Hepatocyte (in vitro differentiated cells): ENCODE measurements around the gene ZNF445. TPM values are rescaled to one million over a fixed set of nuclear protein-coding genes. Genes with fewer than 3 reads are reported as not detected.
"Not testable (repeated sequence)": the region's sequence is repeated elsewhere in the genome, so short reads cannot be mapped to it uniquely, and the experiment has no call there.

ENCODE experiments used
- DNase-seq: peaks from one replicate; pipeline ENCODE4 v3.0.0-alpha.2; 2016; ENCODE audit warnings: low spot score
- H2AFZ ChIP-seq: fragments of 200-600 bp; sonication (generic); 2 replicates; pipeline ENCODE4 v1.6.0; 2016; ENCODE audit warnings: antibody characterized with exemption, mild to moderate bottlenecking
- H3K27ac ChIP-seq: fragments of 200-600 bp; sonication (generic); 2 replicates; pipeline ENCODE4 v1.5.1; 2016; ENCODE audit warnings: mild to moderate bottlenecking
- H3K27me3 ChIP-seq: fragments of 200-600 bp; sonication (generic); 2 replicates; pipeline ENCODE4 v1.6.1; 2016
- H3K36me3 ChIP-seq: fragments of 200-600 bp; sonication (generic); replicated peaks from 2 replicates; pipeline ENCODE4 v1.5.1; 2016; ENCODE audit warnings: low read depth; ENCODE audit not compliant: insufficient read depth
- H3K4me1 ChIP-seq: fragments of 200-600 bp; sonication (generic); 2 replicates; pipeline ENCODE4 v1.5.1; 2016; ENCODE audit warnings: mild to moderate bottlenecking, moderate library complexity; ENCODE audit not compliant: insufficient read depth
- H3K4me2 ChIP-seq: fragments of 200-600 bp; sonication (generic); 2 replicates; pipeline ENCODE4 v1.6.0; 2016
- H3K4me3 ChIP-seq: fragments of 200-600 bp; sonication (generic); 2 replicates; pipeline ENCODE4 v1.5.1; 2016; ENCODE audit warnings: mild to moderate bottlenecking
- H3K79me2 ChIP-seq: fragments of 200-600 bp; sonication (generic); 2 replicates; pipeline ENCODE4 v1.6.0; 2017; ENCODE audit warnings: mild to moderate bottlenecking
- H3K9me2 ChIP-seq: fragments of 200-600 bp; sonication (generic); replicated peaks from 2 replicates; pipeline ENCODE4 v1.6.0; 2017; ENCODE audit warnings: mild to moderate bottlenecking; ENCODE audit not compliant: insufficient read depth
- H3K9me3 ChIP-seq: fragments of 200-600 bp; sonication (generic); 2 replicates; pipeline ENCODE4 v1.5.1; 2016; ENCODE audit warnings: low read depth, mild to moderate bottlenecking
- H4K20me1 ChIP-seq: fragments of 200-600 bp; sonication (generic); 2 replicates; pipeline ENCODE4 v1.6.0; 2016; ENCODE audit warnings: mild to moderate bottlenecking; ENCODE audit not compliant: insufficient read depth, poor library complexity, severe bottlenecking
- EZH2 ChIP-seq: fragments of 200-600 bp; sonication (generic); IDR thresholded peaks from 2 replicates; pipeline ENCODE4 v1.6.1; 2016; ENCODE audit warnings: antibody characterized with exemption, mild to moderate bottlenecking, borderline replicate concordance
- EZH2phosphoT487 ChIP-seq: fragments of 200-600 bp; sonication (generic); IDR thresholded peaks from one replicate; pipeline ENCODE4 v1.6.1; 2018; ENCODE audit warnings: antibody characterized with exemption, mild to moderate bottlenecking, low read depth, moderate library complexity; ENCODE audit not compliant: unreplicated experiment, severe bottlenecking
- WGBS: methylation state at CpG from one replicate; pipeline ENCODE4 v1.1.6; 2016; ENCODE audit warnings: low lambda C conversion rate; ENCODE audit errors: missing lambda C conversion rate; 5-methylcytosine and 5-hydroxymethylcytosine counted together
- polyA plus RNA-seq: library from polyadenylated mRNA; unstranded; fragments of >200 nt; fragmentation: Nextera tagmentation; extraction: Ambion mirVana; gene quantifications from 2 replicates; pipeline ENCODE4 v1.2.1, GENCODE V29; 2016
- total RNA-seq: library from RNA; depleted of rRNA; stranded (reverse); fragments of >200 nt; gene quantifications from 2 replicates; pipeline ENCODE4 v1.2.3, GENCODE V29; 2014
- TF ChIP-seq, protein P1 (sequence below): fragments of 200-600 bp; sonication (generic); IDR thresholded peaks from 2 replicates; pipeline ENCODE4 v1.5.1; 2016; ENCODE audit warnings: antibody characterized with exemption, mild to moderate bottlenecking; ENCODE audit not compliant: poor library complexity

The ZNF445 gene
- total and polyA plus RNA-seq, 2 experiments from 2014 or later = 6.4 to 10.5 TPM

- Histone ChIP-seq H3K4me3 (no peak overlapping the region), H3K79me2 (peaks cover 78% of the 10 kb centered on the region), H3K27ac (no peak overlapping the region), H3K9me2 (no peaks in the 10 kb centered on the region), H3K36me3 (no peaks in the 10 kb centered on the region), H4K20me1 (no peaks in the 10 kb centered on the region), H3K4me1 (peaks cover 14% of the 10 kb centered on the region), H3K4me2 (no peak overlapping the region), H3K27me3 (no peaks in the 10 kb centered on the region), H2AFZ (no peak overlapping the region), H3K9me3 (peaks cover 2% of the 10 kb centered on the region)
- 87% methylated on average over 5 of the region's 5 CpGs for WGBS
- DNase-seq = no peak
- no peak for TF ChIP-seq EZH2
- no peak for TF ChIP-seq EZH2phosphoT487
- TF ChIP-seq, protein P1, sequence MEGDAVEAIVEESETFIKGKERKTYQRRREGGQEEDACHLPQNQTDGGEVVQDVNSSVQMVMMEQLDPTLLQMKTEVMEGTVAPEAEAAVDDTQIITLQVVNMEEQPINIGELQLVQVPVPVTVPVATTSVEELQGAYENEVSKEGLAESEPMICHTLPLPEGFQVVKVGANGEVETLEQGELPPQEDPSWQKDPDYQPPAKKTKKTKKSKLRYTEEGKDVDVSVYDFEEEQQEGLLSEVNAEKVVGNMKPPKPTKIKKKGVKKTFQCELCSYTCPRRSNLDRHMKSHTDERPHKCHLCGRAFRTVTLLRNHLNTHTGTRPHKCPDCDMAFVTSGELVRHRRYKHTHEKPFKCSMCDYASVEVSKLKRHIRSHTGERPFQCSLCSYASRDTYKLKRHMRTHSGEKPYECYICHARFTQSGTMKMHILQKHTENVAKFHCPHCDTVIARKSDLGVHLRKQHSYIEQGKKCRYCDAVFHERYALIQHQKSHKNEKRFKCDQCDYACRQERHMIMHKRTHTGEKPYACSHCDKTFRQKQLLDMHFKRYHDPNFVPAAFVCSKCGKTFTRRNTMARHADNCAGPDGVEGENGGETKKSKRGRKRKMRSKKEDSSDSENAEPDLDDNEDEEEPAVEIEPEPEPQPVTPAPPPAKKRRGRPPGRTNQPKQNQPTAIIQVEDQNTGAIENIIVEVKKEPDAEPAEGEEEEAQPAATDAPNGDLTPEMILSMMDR = no peak
Measured at GRCh38 chr3:44506961-44507360, 29.5 kb upstream of the ZNF445 start.

DNA sequence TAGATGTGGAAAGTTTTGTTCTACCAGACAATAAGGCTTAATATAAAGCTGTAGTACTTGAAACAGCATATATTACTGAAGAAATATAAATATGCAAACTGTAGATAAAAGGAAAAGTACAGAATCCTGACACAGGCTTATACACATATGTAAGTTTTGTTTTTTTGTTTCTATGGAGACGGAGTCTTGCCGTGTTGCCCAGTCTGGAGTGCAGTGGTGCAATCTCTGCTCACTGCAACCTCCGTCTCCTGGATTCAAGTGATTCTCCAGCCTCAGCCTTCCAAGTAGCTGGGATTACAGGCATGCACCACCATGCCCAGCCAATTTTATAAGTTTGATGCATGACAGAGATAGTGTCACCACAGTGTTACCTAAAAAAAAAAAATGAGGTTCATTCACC, 29.1 kb upstream of the ZNF445 start:
- Histone ChIP-seq H3K4me2 (no peak overlapping the region), H3K4me1 (peaks cover 11% of the 10 kb centered on the region), H3K79me2 (peaks cover 80% of the 10 kb centered on the region), H3K27me3 (no peaks in the 10 kb centered on the region), H2AFZ (no peak overlapping the region), H3K4me3 (no peak overlapping the region), H3K36me3 (no peaks in the 10 kb centered on the region), H4K20me1 (no peaks in the 10 kb centered on the region), H3K9me2 (no peaks in the 10 kb centered on the region), H3K27ac (no peak overlapping the region), H3K9me3 (peaks cover 6% of the 10 kb centered on the region)
- TF ChIP-seq EZH2phosphoT487 = no peak
- TF ChIP-seq EZH2 = no peak
- TF ChIP-seq, protein P1 = no peak
- WGBS = 98% methylated on average over 3 of the region's 3 CpGs
- no peak for DNase-seq

DNA sequence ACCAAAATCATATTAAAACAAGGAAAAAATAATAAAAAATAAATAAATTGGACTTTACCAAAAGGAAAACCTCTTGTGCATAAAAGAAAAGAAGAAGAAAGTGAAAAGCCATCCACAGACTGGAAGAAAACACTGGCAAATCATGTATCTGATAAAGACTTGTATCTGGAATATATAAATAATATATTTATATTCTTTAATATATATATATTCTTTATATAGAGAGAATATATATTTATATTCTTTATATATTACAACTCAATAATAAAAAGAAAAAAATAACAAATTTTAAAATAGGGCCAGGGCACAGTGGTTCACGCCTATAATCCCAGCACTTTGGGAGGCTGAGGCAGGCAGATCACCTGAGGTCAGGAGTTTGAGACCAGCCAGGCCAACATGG, 27.1 kb upstream of the ZNF445 start:
- H3K79me2 ChIP-seq = peaks cover 78% of the 10 kb centered on the region
- H3K4me3 ChIP-seq = no peak overlapping the region
- TF ChIP-seq, protein P1 = no peak
- no peak for TF ChIP-seq EZH2phosphoT487
- TF ChIP-seq EZH2 = no peak
- H3K27me3 ChIP-seq = no peaks in the 10 kb centered on the region
- H4K20me1 ChIP-seq = no peaks in the 10 kb centered on the region
- H3K4me1 ChIP-seq = peaks cover 6% of the 10 kb centered on the region
- no peak for DNase-seq
- no peak overlapping the region for H3K4me2 ChIP-seq
- no peak overlapping the region for H3K27ac ChIP-seq
- 100% methylated on average over 1 of the region's 1 CpG for WGBS
- H3K36me3 ChIP-seq = no peaks in the 10 kb centered on the region
- H3K9me3 ChIP-seq = peaks cover 14% of the 10 kb centered on the region
- no peak overlapping the region for H2AFZ ChIP-seq
- H3K9me2 ChIP-seq = no peaks in the 10 kb centered on the region

DNA sequence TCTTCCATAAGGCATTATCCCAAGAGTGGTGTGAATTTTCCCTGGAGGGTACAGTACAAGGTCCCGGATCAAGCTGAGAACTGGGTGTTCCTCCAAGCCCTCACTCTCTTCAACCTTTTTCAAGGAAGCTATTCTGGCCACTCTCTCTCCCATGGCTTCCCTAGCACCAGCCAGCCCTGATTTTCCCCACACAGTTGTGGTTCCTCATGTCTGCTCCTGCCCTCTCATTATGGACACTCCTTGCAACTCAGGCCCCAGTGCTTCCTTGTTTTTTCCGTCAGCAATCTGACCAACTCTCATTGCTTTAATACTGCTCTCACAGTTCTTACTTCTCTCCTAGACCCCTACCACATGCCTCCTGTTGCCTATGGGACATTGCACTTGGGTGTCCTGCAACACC, 25.7 kb upstream of the ZNF445 start:
- not testable (repeated sequence) for H3K4me1 ChIP-seq, H4K20me1 ChIP-seq, H3K36me3 ChIP-seq, H3K27me3 ChIP-seq, H2AFZ ChIP-seq, DNase-seq, H3K4me2 ChIP-seq, H3K4me3 ChIP-seq, H3K9me2 ChIP-seq, H3K27ac ChIP-seq
- 100% methylated on average over 2 of the region's 2 CpGs for WGBS
- H3K9me3 ChIP-seq = peaks cover 26% of the 10 kb centered on the region
- H3K79me2 ChIP-seq = peaks cover 67% of the 10 kb centered on the region
